ENCODE data around the gene MGRN1. TPM values are rescaled to one million over a fixed set of nuclear protein-coding genes. Genes with fewer than 3 reads are reported as not detected.

MGRN1 gene
- total RNA-seq, 2 donors from 2014 or later: 35.6 to 47.4 TPM

GRCh38 chr16:4699046-4699556, 74.5 kb downstream of the MGRN1 start:
- TF ChIP-seq CTCF (IDR thresholded peaks at IDR 0.05): no peak
- DNase-seq (ENCODE audit: low spot score): no peak
- H3K36me3 ChIP-seq: peaks cover 68% of the 10 kb centered on the region

GRCh38 chr16:4700380-4700996, 75.9 kb downstream of the MGRN1 start:
- Histone ChIP-seq H3K9me3 (no peaks in the 10 kb centered on the region), H3K27ac (no peak overlapping the region), H3K36me3 (peaks cover 76% of the 10 kb centered on the region), H3K27me3 (no peaks in the 10 kb centered on the region), H3K4me3 (no peak overlapping the region), H3K4me1 (peaks cover 0 to 15% of the 10 kb centered on the region in 2 donors)
- TF ChIP-seq CTCF (IDR thresholded peaks at IDR 0.05): no peak
- no peak for DNase-seq (ENCODE audit: low spot score)

More at GRCh38 chr16:4699046-4699556, 74.5 kb downstream of the MGRN1 start:
- no peak overlapping the region for H3K4me3 ChIP-seq
- no peaks in the 10 kb centered on the region for H3K9me3 ChIP-seq
- no peaks in the 10 kb centered on the region for H3K27me3 ChIP-seq
- H3K27ac ChIP-seq: no peak overlapping the region
- peaks cover 0 to 29% of the 10 kb centered on the region in 2 donors for H3K4me1 ChIP-seq

GRCh38 chr16:4700997-4701743, 76.5 kb downstream of the MGRN1 start:
- peaks cover 77% of the 10 kb centered on the region for H3K36me3 ChIP-seq
- TF ChIP-seq CTCF (IDR thresholded peaks at IDR 0.05): no peak
- no peak for DNase-seq (ENCODE audit: low spot score)
- peaks cover 0 to 8% of the 10 kb centered on the region in 2 donors for H3K4me1 ChIP-seq
- no peaks in the 10 kb centered on the region for H3K9me3 ChIP-seq
- H3K4me3 ChIP-seq: no peak overlapping the region
- H3K27me3 ChIP-seq: no peaks in the 10 kb centered on the region
- no peak overlapping the region for H3K27ac ChIP-seq

GRCh38 chr16:4701791-4702465, 77.3 kb downstream of the MGRN1 start:
- Histone ChIP-seq H3K9me3 (no peaks in the 10 kb centered on the region), H3K36me3 (peaks cover 79% of the 10 kb centered on the region), H3K27me3 (no peaks in the 10 kb centered on the region), H3K4me3 (no peak overlapping the region), H3K4me1 (peaks cover 0 to under 1% of the 10 kb centered on the region in 2 donors), H3K27ac (no peak overlapping the region)
- TF ChIP-seq CTCF (IDR thresholded peaks at IDR 0.05): no peak
- no peak for DNase-seq (ENCODE audit: low spot score)

- DNase-seq (ENCODE audit: low spot score): no peak
- H3K27ac ChIP-seq: no peak overlapping the region
- H3K36me3 ChIP-seq: peaks cover 81% of the 10 kb centered on the region
- no peaks in the 10 kb centered on the region for H3K9me3 ChIP-seq
- TF ChIP-seq CTCF (IDR thresholded peaks at IDR 0.05): no peak
- no peaks in the 10 kb centered on the region for H3K4me1 ChIP-seq
- no peaks in the 10 kb centered on the region for H3K27me3 ChIP-seq
- H3K4me3 ChIP-seq: no peak overlapping the region
These were observed 77.8 kb downstream of the MGRN1 start for GRCh38 chr16:4702466-4702808.

Measured in right atrium auricular region (tissue), 2 donors.